Measurements from ENCODE around the gene GAST.

GRCh38 chr17:41705271-41705991, 6.7 kb upstream of the GAST start:
- no peak for TF ChIP-seq CTCF (IDR thresholded peaks at IDR 0.05)
- TF ChIP-seq POLR2A (IDR thresholded peaks at IDR 0.05): no peak

Measured in esophagus squamous epithelium (tissue), 4 donors.